ENCODE results near the gene IFRD1.

DNA sequence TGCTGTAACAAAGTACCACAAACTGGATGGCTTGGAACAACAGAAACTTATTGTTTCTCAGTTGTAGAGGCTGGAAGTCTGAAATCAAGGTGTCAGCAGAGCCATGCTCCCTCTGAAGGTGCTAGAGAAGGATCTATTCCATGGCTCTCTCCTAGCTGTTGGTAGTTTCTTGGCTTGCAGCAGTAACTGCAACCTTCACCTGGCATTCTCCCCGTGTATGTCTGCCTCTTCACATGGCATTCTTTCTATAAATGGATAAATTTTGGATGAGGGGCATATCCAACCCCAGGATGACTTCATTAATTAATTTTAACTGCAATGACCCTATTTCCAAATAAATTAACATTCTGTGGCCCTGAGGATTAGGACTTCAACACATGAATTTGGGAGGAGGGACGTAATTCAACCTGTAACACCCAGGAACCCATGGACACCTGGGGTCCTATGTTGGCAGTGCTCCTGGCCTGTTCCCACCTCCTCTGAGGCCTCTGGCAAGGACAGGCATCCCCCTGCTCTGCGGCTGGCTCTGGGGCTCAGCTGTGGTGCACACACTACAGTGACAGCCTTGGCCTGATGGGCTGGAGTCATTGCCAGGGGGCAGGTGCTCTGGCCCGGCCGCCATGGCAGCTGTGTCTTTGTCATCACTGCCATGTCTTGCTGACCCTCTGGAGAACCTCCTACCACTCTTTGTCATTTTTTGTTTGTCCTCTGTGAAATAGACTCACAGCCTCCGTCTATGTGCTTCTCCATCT lies 61.4 kb downstream of the IFRD1 start:
- TF ChIP-seq, protein P1, sequence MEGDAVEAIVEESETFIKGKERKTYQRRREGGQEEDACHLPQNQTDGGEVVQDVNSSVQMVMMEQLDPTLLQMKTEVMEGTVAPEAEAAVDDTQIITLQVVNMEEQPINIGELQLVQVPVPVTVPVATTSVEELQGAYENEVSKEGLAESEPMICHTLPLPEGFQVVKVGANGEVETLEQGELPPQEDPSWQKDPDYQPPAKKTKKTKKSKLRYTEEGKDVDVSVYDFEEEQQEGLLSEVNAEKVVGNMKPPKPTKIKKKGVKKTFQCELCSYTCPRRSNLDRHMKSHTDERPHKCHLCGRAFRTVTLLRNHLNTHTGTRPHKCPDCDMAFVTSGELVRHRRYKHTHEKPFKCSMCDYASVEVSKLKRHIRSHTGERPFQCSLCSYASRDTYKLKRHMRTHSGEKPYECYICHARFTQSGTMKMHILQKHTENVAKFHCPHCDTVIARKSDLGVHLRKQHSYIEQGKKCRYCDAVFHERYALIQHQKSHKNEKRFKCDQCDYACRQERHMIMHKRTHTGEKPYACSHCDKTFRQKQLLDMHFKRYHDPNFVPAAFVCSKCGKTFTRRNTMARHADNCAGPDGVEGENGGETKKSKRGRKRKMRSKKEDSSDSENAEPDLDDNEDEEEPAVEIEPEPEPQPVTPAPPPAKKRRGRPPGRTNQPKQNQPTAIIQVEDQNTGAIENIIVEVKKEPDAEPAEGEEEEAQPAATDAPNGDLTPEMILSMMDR (IDR thresholded peaks at IDR 0.05): no peak
- TF ChIP-seq POLR2A (IDR thresholded peaks at IDR 0.05): no peak
